Measurements from ENCODE around the gene GSAP.

DNA sequence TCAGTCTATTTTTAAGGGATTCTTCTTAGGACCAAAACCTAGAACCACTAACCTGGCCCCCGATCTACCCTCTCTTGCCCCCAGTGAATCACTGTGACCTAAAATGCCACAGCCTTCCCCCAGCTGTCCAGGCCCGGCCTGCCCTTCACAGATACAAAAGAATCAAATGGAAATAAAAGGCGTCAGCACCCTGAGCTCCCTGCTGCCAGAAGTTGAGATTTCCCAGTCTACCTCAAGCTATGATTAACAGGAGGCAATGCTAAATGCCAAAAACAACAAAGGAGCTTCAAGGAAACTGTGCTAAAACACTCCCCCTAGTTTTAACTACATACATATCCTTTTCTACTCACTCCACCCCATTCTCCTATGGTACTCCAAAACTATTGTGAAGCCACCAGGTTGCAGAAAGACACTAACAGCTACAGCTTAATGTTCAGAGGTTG is 67.8 kb downstream of the GSAP start:
- TF ChIP-seq EP300 (IDR thresholded peaks at IDR 0.05; ENCODE audit: borderline replicate concordance in 1 of 2, low read depth in 1 of 2, low read length in 1 of 2) (peak; percentile 72 to 79), RAD21 (IDR thresholded peaks at IDR 0.05; ENCODE audit: low read length) (no peak; the same call in 1 of the 2 replicates), SMC3 (IDR thresholded peaks at IDR 0.05; ENCODE audit: low read depth, low read length) (0 out of 2 replicates have a peak, but pooled peaks have one; percentile 4), SIN3A (IDR thresholded peaks at IDR 0.05; ENCODE audit: borderline replicate concordance, low read depth, low read length) (peak; percentile 60; the same call in 1 of the 2 replicates), POLR2AphosphoS5 (IDR thresholded peaks at IDR 0.05; ENCODE audit: low read depth, low read length) (peak; percentile 84), TEAD4 (IDR thresholded peaks at IDR 0.05; ENCODE audit: borderline replicate concordance, insufficient read depth) (peak; percentile 54; the same call in 1 of the 2 replicates), RFX5 (IDR thresholded peaks at IDR 0.05; ENCODE audit: low read length) (no peak), RXRA (IDR thresholded peaks at IDR 0.05; ENCODE audit: borderline replicate concordance, low read depth) (peak; percentile 79; the same call in 1 of the 2 replicates), CHD2 (IDR thresholded peaks at IDR 0.05; ENCODE audit: low read length, partially characterized antibody) (peak; percentile 21), NRF1 (IDR thresholded peaks at IDR 0.05; ENCODE audit: low read depth, low read length) (no peak), RCOR1 (IDR thresholded peaks at IDR 0.05; ENCODE audit: low read length) (no peak)
- TF ChIP-seq, protein P1, sequence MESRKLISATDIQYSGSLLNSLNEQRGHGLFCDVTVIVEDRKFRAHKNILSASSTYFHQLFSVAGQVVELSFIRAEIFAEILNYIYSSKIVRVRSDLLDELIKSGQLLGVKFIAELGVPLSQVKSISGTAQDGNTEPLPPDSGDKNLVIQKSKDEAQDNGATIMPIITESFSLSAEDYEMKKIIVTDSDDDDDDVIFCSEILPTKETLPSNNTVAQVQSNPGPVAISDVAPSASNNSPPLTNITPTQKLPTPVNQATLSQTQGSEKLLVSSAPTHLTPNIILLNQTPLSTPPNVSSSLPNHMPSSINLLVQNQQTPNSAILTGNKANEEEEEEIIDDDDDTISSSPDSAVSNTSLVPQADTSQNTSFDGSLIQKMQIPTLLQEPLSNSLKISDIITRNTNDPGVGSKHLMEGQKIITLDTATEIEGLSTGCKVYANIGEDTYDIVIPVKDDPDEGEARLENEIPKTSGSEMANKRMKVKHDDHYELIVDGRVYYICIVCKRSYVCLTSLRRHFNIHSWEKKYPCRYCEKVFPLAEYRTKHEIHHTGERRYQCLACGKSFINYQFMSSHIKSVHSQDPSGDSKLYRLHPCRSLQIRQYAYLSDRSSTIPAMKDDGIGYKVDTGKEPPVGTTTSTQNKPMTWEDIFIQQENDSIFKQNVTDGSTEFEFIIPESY (IDR thresholded peaks at IDR 0.05; ENCODE audit: borderline replicate concordance, low read depth): no peak
- TF ChIP-seq, protein P2, sequence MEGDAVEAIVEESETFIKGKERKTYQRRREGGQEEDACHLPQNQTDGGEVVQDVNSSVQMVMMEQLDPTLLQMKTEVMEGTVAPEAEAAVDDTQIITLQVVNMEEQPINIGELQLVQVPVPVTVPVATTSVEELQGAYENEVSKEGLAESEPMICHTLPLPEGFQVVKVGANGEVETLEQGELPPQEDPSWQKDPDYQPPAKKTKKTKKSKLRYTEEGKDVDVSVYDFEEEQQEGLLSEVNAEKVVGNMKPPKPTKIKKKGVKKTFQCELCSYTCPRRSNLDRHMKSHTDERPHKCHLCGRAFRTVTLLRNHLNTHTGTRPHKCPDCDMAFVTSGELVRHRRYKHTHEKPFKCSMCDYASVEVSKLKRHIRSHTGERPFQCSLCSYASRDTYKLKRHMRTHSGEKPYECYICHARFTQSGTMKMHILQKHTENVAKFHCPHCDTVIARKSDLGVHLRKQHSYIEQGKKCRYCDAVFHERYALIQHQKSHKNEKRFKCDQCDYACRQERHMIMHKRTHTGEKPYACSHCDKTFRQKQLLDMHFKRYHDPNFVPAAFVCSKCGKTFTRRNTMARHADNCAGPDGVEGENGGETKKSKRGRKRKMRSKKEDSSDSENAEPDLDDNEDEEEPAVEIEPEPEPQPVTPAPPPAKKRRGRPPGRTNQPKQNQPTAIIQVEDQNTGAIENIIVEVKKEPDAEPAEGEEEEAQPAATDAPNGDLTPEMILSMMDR (IDR thresholded peaks at IDR 0.05): peak; percentile 29
- TF ChIP-seq, protein P3, sequence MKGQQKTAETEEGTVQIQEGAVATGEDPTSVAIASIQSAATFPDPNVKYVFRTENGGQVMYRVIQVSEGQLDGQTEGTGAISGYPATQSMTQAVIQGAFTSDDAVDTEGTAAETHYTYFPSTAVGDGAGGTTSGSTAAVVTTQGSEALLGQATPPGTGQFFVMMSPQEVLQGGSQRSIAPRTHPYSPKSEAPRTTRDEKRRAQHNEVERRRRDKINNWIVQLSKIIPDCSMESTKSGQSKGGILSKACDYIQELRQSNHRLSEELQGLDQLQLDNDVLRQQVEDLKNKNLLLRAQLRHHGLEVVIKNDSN (IDR thresholded peaks at IDR 0.05; ENCODE audit: borderline replicate concordance, low read depth): no peak
